ENCODE results near the gene SRD5A1. TPM values are rescaled to one million over a fixed set of nuclear protein-coding genes. Genes with fewer than 3 reads are reported as not detected.

SRD5A1 gene, protein sequence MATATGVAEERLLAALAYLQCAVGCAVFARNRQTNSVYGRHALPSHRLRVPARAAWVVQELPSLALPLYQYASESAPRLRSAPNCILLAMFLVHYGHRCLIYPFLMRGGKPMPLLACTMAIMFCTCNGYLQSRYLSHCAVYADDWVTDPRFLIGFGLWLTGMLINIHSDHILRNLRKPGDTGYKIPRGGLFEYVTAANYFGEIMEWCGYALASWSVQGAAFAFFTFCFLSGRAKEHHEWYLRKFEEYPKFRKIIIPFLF
- total RNA-seq (10 to 100 TPM in 2 of 5 experiments, 1 to 10 TPM in 3; 3.4 to 11.9 (median 6.6) TPM), polyA plus RNA-seq (1 to 10 TPM; 2.9 to 3.7 TPM), total RNA-seq (3.1 reads per million, percentile 16 among the genes with 10 or more reads in this experiment)

DNA sequence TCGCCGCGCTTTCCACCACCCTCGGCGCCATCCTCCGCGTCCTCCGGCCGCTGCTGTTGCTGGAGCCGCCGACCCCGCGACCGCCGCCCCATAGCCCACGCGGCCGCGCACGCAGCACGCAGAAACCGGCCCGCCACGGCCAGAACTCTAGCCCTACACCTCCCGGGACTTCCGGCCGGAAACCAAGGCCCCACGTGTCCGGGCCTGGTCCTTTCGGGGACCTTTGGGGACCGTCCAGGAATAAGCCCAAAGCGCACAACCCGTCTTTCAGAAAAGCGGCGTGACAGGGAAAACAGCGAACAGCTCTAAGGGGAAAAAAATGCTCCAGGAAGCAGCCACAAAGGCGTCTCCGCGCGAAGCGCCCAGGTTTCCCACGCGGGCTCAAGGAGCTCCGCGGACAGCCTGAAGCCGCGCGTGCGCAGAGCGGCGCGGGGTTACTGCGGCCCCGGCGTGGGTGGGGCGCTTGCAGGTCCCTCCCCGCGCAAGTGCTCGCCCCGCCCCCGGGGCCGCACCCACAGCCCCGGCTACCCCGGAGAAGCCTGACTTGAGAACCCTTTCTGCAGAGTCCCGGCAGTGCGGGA, at the start of gene SRD5A1, which contains the start of gene NSUN2:
Gene SRD5A1, plus strand, starts transcription at position 553 of the 581 bp plus-strand sequence. CDS start 137 bp downstream, outside the sequence.
Gene NSUN2, minus strand, starts transcription at position 157 of the 581 bp plus-strand sequence. Its CDS starts 65 bp downstream, at position 92.
- no peaks in the 10 kb centered on the region for H3K9me3 Mint-ChIP-seq
- peak; percentile 94 for ATAC-seq
- Histone ChIP-seq H3K4me3 (ENCODE audit: low read length) (peak within 1 kb of the TSS; percentile 92), H3K36me3 (ENCODE audit: control insufficient read depth in 2 of 3, insufficient read depth in 3 of 3, low read length in 3 of 3) (peaks cover 4 to 25% (median 9%) of the 10 kb centered on the region in 3 experiments), H3K27ac (ENCODE audit: low read depth, low read length) (peak within 1 kb of the TSS; percentile 83), H3K27me3 (ENCODE audit: control insufficient read depth in 2 of 2, insufficient read depth in 2 of 2, low read length in 2 of 2) (no peaks in the 10 kb centered on the region), H3K4me1 (ENCODE audit: control insufficient read depth in 2 of 2, insufficient read depth in 2 of 2, low read length in 2 of 2) (peaks cover 15 to 22% of the 10 kb centered on the region in 2 donors), H3K9me3 (ENCODE audit: control insufficient read depth in 2 of 3, low read length in 3 of 3) (no peaks in the 10 kb centered on the region)
- POLR2A ChIA-PET = interaction anchor here (0.7 to 2.2 kb wide), 11 partner anchors 10 to 1239 kb away, joined by 4 to 13 read pairs (median 5); partner anchors contain the start of genes ICE1, MED10 and TENT4A
- H3K27ac Mint-ChIP-seq = peak within 1 kb of the TSS; percentile 87 to 99 (median 96)
- H3K4me3 Mint-ChIP-seq = peak within 1 kb of the TSS; percentile 89 to 98 (median 95)
- CTCF ChIA-PET = interaction anchor here (0.7 to 1.1 kb wide), 5 partner anchors 21 to 277 kb away, joined by 3 read pairs; no protein-coding TSS in a partner anchor
- peak; percentile 88 to 98 (median 94) for DNase-seq
- intact Hi-C loops (cut with micrococcal nuclease) = loop anchor here (1.0 to 5.0 kb wide), 12 partner anchors 80 to 1824 kb away; partner anchors contain the start of genes FASTKD3 (in 2 of the 2), MED10 (in 2 of the 2), MTRR (in 2 of the 2) and TENT4A (in 2 of the 2)
- no peaks in the 10 kb centered on the region for H3K27me3 Mint-ChIP-seq
- peaks cover 0 to 30% (median 12%) of the 10 kb centered on the region in 5 donors for H3K36me3 Mint-ChIP-seq
- H3K4me1 Mint-ChIP-seq = peaks cover 30 to 55% (median 47%) of the 10 kb centered on the region in 7 donors

DNA sequence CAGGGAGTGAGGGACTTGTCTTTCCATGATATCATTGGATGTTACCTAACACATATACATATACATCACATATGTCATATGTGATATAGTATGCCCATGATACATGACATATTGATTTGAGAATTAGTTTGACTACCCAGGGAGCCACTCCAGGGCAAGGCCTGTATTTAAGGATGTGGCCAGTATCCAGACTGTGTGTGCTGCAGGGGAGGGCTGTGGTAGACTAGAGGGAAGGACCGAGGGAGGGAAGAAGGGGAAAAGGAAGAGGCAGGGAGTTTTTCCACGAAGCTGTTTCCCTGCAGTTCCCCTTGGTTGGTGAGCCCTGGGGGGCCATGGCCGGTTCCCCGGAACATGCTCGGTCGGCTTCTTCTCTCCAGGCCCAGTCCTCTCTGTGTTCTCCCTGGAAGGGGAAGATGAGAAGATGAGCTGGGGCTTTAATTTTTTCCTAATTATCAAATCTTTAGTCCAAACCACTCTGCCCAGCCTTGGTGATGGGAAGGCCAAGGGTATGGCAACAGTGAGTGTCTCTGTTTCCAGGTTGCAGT, 49.1 kb upstream of the SRD5A1 start:
- H3K4me3 Mint-ChIP-seq = peak overlapping the region in 8 of 10 donors; percentile 9 to 67 (median 34)
- intact Hi-C loops (cut with micrococcal nuclease) = no loop called here
- Histone ChIP-seq H3K4me1 (ENCODE audit: control insufficient read depth in 2 of 2, insufficient read depth in 2 of 2, low read length in 2 of 2) (no peaks in the 10 kb centered on the region), H3K27ac (ENCODE audit: low read depth, low read length) (no peak overlapping the region), H3K9me3 (ENCODE audit: control insufficient read depth in 2 of 3, low read length in 3 of 3) (no peaks in the 10 kb centered on the region), H3K36me3 (ENCODE audit: control insufficient read depth in 2 of 3, insufficient read depth in 3 of 3, low read length in 3 of 3) (no peaks in the 10 kb centered on the region), H3K27me3 (ENCODE audit: control insufficient read depth in 2 of 2, insufficient read depth in 2 of 2, low read length in 2 of 2) (no peaks in the 10 kb centered on the region), H3K4me3 (ENCODE audit: low read length) (no peak overlapping the region)
- peaks cover 50 to 65% (median 58%) of the 10 kb centered on the region in 5 donors for H3K27me3 Mint-ChIP-seq
- ATAC-seq (no peak), DNase-seq (no peak)
- H3K27ac Mint-ChIP-seq = no peak overlapping the region
- no peaks in the 10 kb centered on the region for H3K9me3 Mint-ChIP-seq
- ChIA-PET POLR2A (no interaction called here), CTCF (no interaction called here)
- H3K36me3 Mint-ChIP-seq = no peaks in the 10 kb centered on the region
- peaks cover 0 to 4% (median 0%) of the 10 kb centered on the region in 7 donors for H3K4me1 Mint-ChIP-seq

DNA sequence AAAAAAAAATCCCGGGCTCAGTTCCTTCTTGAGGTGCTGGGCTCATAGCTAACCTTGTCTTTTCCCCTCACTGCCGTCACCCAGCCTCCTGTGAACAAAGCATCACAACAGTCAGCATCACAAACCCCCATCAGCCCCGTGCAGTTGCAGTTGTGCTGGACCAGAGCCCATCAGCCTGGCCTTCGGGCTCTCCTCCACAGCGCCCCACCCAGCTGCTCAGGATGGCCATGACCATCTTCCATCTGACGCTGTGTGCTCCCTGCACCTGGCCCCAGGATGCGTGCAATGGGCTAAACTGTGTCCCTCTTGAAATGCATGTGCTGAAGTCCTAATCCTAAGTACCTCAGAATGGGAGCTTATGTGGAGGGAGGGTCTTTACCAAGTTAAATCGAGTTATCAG, 48.5 kb upstream of the SRD5A1 start:
- Mint-ChIP-seq H3K27ac (peak overlapping the region in 1 of 9 donors; percentile 24), H3K27me3 (peaks cover 49 to 68% (median 55%) of the 10 kb centered on the region in 5 donors), H3K9me3 (no peaks in the 10 kb centered on the region), H3K4me3 (no peak overlapping the region), H3K4me1 (peaks cover 0 to 4% (median 0%) of the 10 kb centered on the region in 7 donors), H3K36me3 (no peaks in the 10 kb centered on the region)
- H3K27me3 ChIP-seq (ENCODE audit: control insufficient read depth in 2 of 2, insufficient read depth in 2 of 2, low read length in 2 of 2) = no peaks in the 10 kb centered on the region
- intact Hi-C loops (cut with micrococcal nuclease) = no loop called here
- no peaks in the 10 kb centered on the region for H3K4me1 ChIP-seq (ENCODE audit: control insufficient read depth in 2 of 2, insufficient read depth in 2 of 2, low read length in 2 of 2)
- POLR2A ChIA-PET = no interaction called here
- no peak overlapping the region for H3K4me3 ChIP-seq (ENCODE audit: low read length)
- H3K9me3 ChIP-seq (ENCODE audit: control insufficient read depth in 2 of 3, low read length in 3 of 3) = no peaks in the 10 kb centered on the region
- H3K27ac ChIP-seq (ENCODE audit: low read depth, low read length) = no peak overlapping the region
- DNase-seq (no peak), ATAC-seq (no peak)
- H3K36me3 ChIP-seq (ENCODE audit: control insufficient read depth in 2 of 3, insufficient read depth in 3 of 3, low read length in 3 of 3) = no peaks in the 10 kb centered on the region
- CTCF ChIA-PET = no interaction called here

DNA sequence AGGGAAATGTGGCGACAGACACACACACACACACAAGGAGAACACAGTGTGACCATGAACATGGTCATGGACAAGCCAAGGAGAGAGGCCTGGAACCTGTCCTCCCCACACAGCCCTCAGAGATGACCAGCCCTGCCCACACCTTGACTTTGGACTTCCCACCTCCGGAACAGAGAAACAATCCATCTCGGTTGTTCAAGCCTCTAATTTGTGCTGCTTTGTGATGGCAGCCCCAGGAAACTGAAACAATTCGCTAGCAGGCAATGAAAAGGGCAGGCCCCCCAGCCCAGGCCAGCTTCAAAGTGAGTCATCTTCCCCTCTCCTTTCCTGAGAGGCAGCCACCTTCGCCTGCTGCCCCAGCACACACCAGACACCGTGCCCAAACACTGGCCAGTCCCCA, 48.1 kb upstream of the SRD5A1 start:
- no peaks in the 10 kb centered on the region for H3K27me3 ChIP-seq (ENCODE audit: control insufficient read depth in 2 of 2, insufficient read depth in 2 of 2, low read length in 2 of 2)
- no peak overlapping the region for H3K4me3 ChIP-seq (ENCODE audit: low read length)
- Mint-ChIP-seq H3K27me3 (peaks cover 45 to 69% (median 52%) of the 10 kb centered on the region in 5 donors), H3K4me3 (peak overlapping the region in 1 of 10 donors; percentile 29), H3K9me3 (no peaks in the 10 kb centered on the region), H3K4me1 (peaks cover 0 to 4% (median 0%) of the 10 kb centered on the region in 7 donors), H3K27ac (no peak overlapping the region), H3K36me3 (no peaks in the 10 kb centered on the region)
- H3K9me3 ChIP-seq (ENCODE audit: control insufficient read depth in 2 of 3, low read length in 3 of 3) = no peaks in the 10 kb centered on the region
- ATAC-seq = no peak
- POLR2A ChIA-PET = no interaction called here
- no peak overlapping the region for H3K27ac ChIP-seq (ENCODE audit: low read depth, low read length)
- no peaks in the 10 kb centered on the region for H3K4me1 ChIP-seq (ENCODE audit: control insufficient read depth in 2 of 2, insufficient read depth in 2 of 2, low read length in 2 of 2)
- CTCF ChIA-PET = no interaction called here
- H3K36me3 ChIP-seq (ENCODE audit: control insufficient read depth in 2 of 3, insufficient read depth in 3 of 3, low read length in 3 of 3) = no peaks in the 10 kb centered on the region
- DNase-seq = no peak
- intact Hi-C loops (cut with micrococcal nuclease) = no loop called here

DNA sequence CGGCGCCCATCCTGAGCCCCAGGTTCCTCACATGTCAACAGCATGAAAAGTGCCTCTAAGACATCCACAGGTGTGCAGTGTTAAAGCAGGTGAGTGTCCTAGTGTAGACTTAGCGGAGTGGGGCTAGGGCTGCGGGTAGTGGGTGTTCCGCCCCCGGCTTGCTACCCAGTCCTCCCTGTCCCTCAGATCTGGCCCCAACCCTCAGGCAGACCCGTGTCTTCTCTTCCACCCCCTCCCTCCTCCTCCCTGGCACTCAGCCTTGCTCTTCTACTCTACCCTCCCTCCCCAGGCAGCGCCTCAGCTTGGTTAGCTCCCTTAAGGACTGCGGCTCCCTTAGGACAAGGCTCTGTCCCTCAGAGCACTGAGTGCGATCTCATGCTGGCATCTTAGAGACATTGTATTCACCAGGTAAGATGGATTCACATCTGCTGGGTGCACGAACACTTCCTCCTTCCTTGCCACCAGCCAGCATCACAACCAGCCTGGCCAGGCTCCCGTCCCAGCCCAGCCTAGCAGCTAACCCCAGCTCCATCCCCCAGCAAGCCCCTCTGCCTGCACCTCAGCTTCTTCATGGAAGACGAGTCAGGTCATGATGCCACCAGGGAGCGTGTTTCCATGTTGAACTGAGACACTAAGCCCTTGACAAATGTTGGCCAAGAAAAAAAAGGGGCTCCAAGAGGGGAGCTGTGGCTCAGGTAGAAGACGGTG, 47.1 kb upstream of the SRD5A1 start:
- H3K4me1 ChIP-seq (ENCODE audit: control insufficient read depth in 2 of 2, insufficient read depth in 2 of 2, low read length in 2 of 2) = no peaks in the 10 kb centered on the region
- CTCF ChIA-PET = no interaction called here
- no peak overlapping the region for H3K4me3 ChIP-seq (ENCODE audit: low read length)
- H3K27ac ChIP-seq (ENCODE audit: low read depth, low read length) = no peak overlapping the region
- no peaks in the 10 kb centered on the region for H3K36me3 ChIP-seq (ENCODE audit: control insufficient read depth in 2 of 3, insufficient read depth in 3 of 3, low read length in 3 of 3)
- H3K27me3 Mint-ChIP-seq = peaks cover 35 to 67% (median 45%) of the 10 kb centered on the region in 5 donors
- intact Hi-C loops (cut with micrococcal nuclease) = no loop called here
- peak overlapping the region in 1 of 10 donors; percentile 34 for H3K4me3 Mint-ChIP-seq
- H3K9me3 Mint-ChIP-seq = no peaks in the 10 kb centered on the region
- ATAC-seq (no peak), DNase-seq (no peak)
- POLR2A ChIA-PET = no interaction called here
- H3K27me3 ChIP-seq (ENCODE audit: control insufficient read depth in 2 of 2, insufficient read depth in 2 of 2, low read length in 2 of 2) = no peaks in the 10 kb centered on the region
- H3K27ac Mint-ChIP-seq = no peak overlapping the region
- no peaks in the 10 kb centered on the region for H3K36me3 Mint-ChIP-seq
- H3K4me1 Mint-ChIP-seq = peaks cover 0 to 4% (median 0%) of the 10 kb centered on the region in 7 donors
- H3K9me3 ChIP-seq (ENCODE audit: control insufficient read depth in 2 of 3, low read length in 3 of 3) = no peaks in the 10 kb centered on the region

DNA sequence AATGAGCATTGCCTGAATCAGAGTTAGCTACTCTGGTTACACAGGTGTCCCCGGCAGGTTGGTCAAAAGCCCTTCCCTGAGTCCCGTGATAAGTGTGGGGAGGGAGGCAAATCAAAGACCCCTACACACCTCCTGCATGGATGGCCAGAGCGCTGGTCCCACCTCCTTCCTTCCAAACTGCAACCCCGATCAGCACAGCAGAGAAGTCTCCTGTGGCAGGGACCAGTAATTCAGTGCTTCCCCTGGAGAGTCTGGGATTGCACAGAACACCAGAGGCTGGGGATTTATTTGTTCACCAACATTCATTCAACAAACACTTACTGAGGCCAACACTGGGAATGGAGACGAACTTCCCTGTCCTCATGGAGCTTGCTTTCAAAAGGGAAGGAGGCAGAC, 46.6 kb upstream of the SRD5A1 start:
- intact Hi-C loops (cut with micrococcal nuclease) = no loop called here
- H3K36me3 Mint-ChIP-seq = no peaks in the 10 kb centered on the region
- Histone ChIP-seq H3K4me1 (ENCODE audit: control insufficient read depth in 2 of 2, insufficient read depth in 2 of 2, low read length in 2 of 2) (no peaks in the 10 kb centered on the region), H3K9me3 (ENCODE audit: control insufficient read depth in 2 of 3, low read length in 3 of 3) (no peaks in the 10 kb centered on the region), H3K27ac (ENCODE audit: low read depth, low read length) (no peak overlapping the region), H3K4me3 (ENCODE audit: low read length) (no peak overlapping the region), H3K36me3 (ENCODE audit: control insufficient read depth in 2 of 3, insufficient read depth in 3 of 3, low read length in 3 of 3) (no peaks in the 10 kb centered on the region), H3K27me3 (ENCODE audit: control insufficient read depth in 2 of 2, insufficient read depth in 2 of 2, low read length in 2 of 2) (no peaks in the 10 kb centered on the region)
- POLR2A ChIA-PET = no interaction called here
- H3K27me3 Mint-ChIP-seq = peaks cover 30 to 63% (median 40%) of the 10 kb centered on the region in 5 donors
- no peak overlapping the region for H3K4me3 Mint-ChIP-seq
- no peak for ATAC-seq
- H3K9me3 Mint-ChIP-seq = no peaks in the 10 kb centered on the region
- H3K4me1 Mint-ChIP-seq = peaks cover 0 to 4% (median 0%) of the 10 kb centered on the region in 7 donors
- DNase-seq = no peak
- CTCF ChIA-PET = no interaction called here
- H3K27ac Mint-ChIP-seq = no peak overlapping the region
